Measurements from ENCODE around the gene UBALD1. TPM values are rescaled to one million over a fixed set of nuclear protein-coding genes. Genes with fewer than 3 reads are reported as not detected.

Gene UBALD1
- total and polyA plus RNA-seq, 2 donors (not counting 1 experiment from before 2014, with no cell fraction given), result 2.2 to 3.6 TPM

DNA sequence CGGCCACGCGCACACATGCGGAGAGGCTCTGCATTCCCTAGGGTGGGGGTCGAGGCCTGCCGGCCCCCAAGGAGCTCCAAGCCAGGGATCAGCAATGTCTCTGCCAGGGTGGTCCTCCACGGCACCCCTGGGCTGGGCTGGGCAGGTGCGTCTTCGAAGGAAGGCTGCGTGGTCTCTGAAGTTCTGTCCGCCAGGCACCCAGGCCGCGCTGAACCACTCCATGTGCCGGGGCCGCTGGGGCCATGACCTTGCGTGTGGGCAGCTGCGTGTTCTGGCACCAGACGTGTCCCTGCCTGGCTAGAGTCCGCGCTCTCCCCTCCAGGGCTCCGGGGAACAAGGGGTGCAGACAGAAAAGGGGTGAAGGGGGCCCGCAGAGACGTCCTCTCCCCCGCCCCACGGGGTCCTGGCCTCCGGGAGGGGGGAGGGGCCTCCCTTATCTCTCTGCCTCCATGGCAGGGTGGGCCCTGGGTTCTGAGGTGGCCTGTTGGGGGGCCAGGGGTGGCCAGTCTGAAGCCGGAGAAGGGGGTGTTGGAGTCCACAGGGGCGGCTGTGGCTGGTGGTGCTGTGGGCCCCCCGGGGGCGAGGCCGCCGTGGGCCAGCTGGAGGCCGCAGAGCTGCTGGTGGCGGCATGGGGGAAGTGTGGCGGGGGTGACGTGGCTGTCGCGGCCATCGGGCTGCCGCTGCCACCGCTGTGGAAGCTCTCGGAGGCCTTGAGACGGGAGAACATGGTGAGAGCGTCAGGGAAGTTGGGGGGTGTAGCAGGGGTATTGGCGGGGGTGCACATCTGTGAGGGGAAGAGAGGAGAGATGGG, 5.3 kb downstream of the UBALD1 start:
- H3K79me2 ChIP-seq (ENCODE audit: control insufficient read depth, insufficient read depth, low read length), result peaks cover 25% of the 10 kb centered on the region
- H4K20me1 ChIP-seq (ENCODE audit: control insufficient read depth, extremely low read depth, insufficient read depth, low read length), result no peaks in the 10 kb centered on the region
- peaks cover 5% of the 10 kb centered on the region for H3K36me3 ChIP-seq (ENCODE audit: control insufficient read depth, insufficient read depth, low read length)
- H3K9me3 ChIP-seq (ENCODE audit: control insufficient read depth, insufficient read depth, low read depth, low read length), result no peaks in the 10 kb centered on the region
- H3K4me2 ChIP-seq (ENCODE audit: extremely low read depth, insufficient read depth, low read length), result no peak overlapping the region
- TF ChIP-seq EZH2 (IDR thresholded peaks at IDR 0.05; ENCODE audit: low read length, missing control alignments) (no peak), CTCF (conservative IDR thresholded peaks at IDR 0.05 in 1 of 2, IDR thresholded peaks at IDR 0.05 in 1 of 2; ENCODE audit: low read depth in 1 of 2, low read length in 2 of 2) (no peak)
- H3K4me3 ChIP-seq (replicated peaks in 1 of 4; ENCODE audit: control extremely low read depth in 1 of 4, insufficient read depth in 1 of 4, low read depth in 3 of 4, low read length in 4 of 4), result no peak overlapping the region
- H3K4me1 ChIP-seq (ENCODE audit: control insufficient read depth, extremely low read depth, insufficient read depth, low read length), result peaks cover 4% of the 10 kb centered on the region
- no peak overlapping the region for H2AFZ ChIP-seq (ENCODE audit: low read length)
- no peak overlapping the region for H3K9ac ChIP-seq (ENCODE audit: insufficient read depth, low read length)
- H3K27ac ChIP-seq (ENCODE audit: insufficient read depth, low read length), result no peak overlapping the region
- no peaks in the 10 kb centered on the region for H3K27me3 ChIP-seq (ENCODE audit: control insufficient read depth, insufficient read depth, low read length)
- no peak for DNase-seq (ENCODE audit: low read depth in 2 of 2)

DNA sequence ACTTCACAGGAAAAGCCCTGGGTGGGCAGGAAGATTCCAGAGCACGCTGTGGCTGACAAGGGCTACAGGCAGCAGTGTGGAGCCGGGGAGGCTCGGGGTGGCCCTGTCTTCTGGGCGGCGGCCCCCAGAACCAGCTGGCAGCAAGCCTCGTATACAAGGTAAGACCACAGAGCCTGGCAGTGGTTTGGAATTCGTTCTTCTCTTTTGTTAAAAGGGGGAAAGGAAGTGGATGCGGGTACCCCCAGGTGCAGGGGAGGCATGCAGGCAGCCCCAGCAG, 6.0 kb downstream of the UBALD1 start:
- Histone ChIP-seq H3K4me3 (replicated peaks in 1 of 4; ENCODE audit: control extremely low read depth in 1 of 4, insufficient read depth in 1 of 4, low read depth in 3 of 4, low read length in 4 of 4) (no peak overlapping the region), H3K4me2 (ENCODE audit: extremely low read depth, insufficient read depth, low read length) (no peak overlapping the region), H2AFZ (ENCODE audit: low read length) (no peak overlapping the region), H3K79me2 (ENCODE audit: control insufficient read depth, insufficient read depth, low read length) (peaks cover 20% of the 10 kb centered on the region), H3K9me3 (ENCODE audit: control insufficient read depth, insufficient read depth, low read depth, low read length) (no peaks in the 10 kb centered on the region), H4K20me1 (ENCODE audit: control insufficient read depth, extremely low read depth, insufficient read depth, low read length) (no peaks in the 10 kb centered on the region), H3K27me3 (ENCODE audit: control insufficient read depth, insufficient read depth, low read length) (no peaks in the 10 kb centered on the region), H3K27ac (ENCODE audit: insufficient read depth, low read length) (no peak overlapping the region), H3K9ac (ENCODE audit: insufficient read depth, low read length) (no peak overlapping the region), H3K36me3 (ENCODE audit: control insufficient read depth, insufficient read depth, low read length) (peaks cover 5% of the 10 kb centered on the region), H3K4me1 (ENCODE audit: control insufficient read depth, extremely low read depth, insufficient read depth, low read length) (peaks cover 4% of the 10 kb centered on the region)
- TF ChIP-seq CTCF (conservative IDR thresholded peaks at IDR 0.05 in 1 of 2, IDR thresholded peaks at IDR 0.05 in 1 of 2; ENCODE audit: low read depth in 1 of 2, low read length in 2 of 2), result no peak
- no peak for TF ChIP-seq EZH2 (IDR thresholded peaks at IDR 0.05; ENCODE audit: low read length, missing control alignments)
- DNase-seq (ENCODE audit: low read depth in 2 of 2), result no peak

- H3K79me2 ChIP-seq (ENCODE audit: control insufficient read depth, insufficient read depth, low read length), result peaks cover 14% of the 10 kb centered on the region
- H4K20me1 ChIP-seq (ENCODE audit: control insufficient read depth, extremely low read depth, insufficient read depth, low read length), result no peaks in the 10 kb centered on the region
- no peak for DNase-seq (ENCODE audit: low read depth in 2 of 2)
- H3K9ac ChIP-seq (ENCODE audit: insufficient read depth, low read length), result no peak overlapping the region
- no peak overlapping the region for H2AFZ ChIP-seq (ENCODE audit: low read length)
- no peak overlapping the region for H3K4me3 ChIP-seq (replicated peaks in 1 of 4; ENCODE audit: control extremely low read depth in 1 of 4, insufficient read depth in 1 of 4, low read depth in 3 of 4, low read length in 4 of 4)
- no peaks in the 10 kb centered on the region for H3K9me3 ChIP-seq (ENCODE audit: control insufficient read depth, insufficient read depth, low read depth, low read length)
- TF ChIP-seq CTCF (conservative IDR thresholded peaks at IDR 0.05 in 1 of 2, IDR thresholded peaks at IDR 0.05 in 1 of 2; ENCODE audit: low read depth in 1 of 2, low read length in 2 of 2) (no peak), EZH2 (IDR thresholded peaks at IDR 0.05; ENCODE audit: low read length, missing control alignments) (no peak)
- H3K4me2 ChIP-seq (ENCODE audit: extremely low read depth, insufficient read depth, low read length), result no peak overlapping the region
- no peak overlapping the region for H3K27ac ChIP-seq (ENCODE audit: insufficient read depth, low read length)
- peaks cover 5% of the 10 kb centered on the region for H3K36me3 ChIP-seq (ENCODE audit: control insufficient read depth, insufficient read depth, low read length)
- H3K27me3 ChIP-seq (ENCODE audit: control insufficient read depth, insufficient read depth, low read length), result no peaks in the 10 kb centered on the region
- peaks cover 3% of the 10 kb centered on the region for H3K4me1 ChIP-seq (ENCODE audit: control insufficient read depth, extremely low read depth, insufficient read depth, low read length)
Measured at GRCh38 chr16:4607841-4608703, 6.6 kb downstream of the UBALD1 start.

All from fibroblast of lung (primary cell).